Activated T-helper 9 cell treated with anti-CD3 and anti-CD28 coated beads, Interleukin-2, amount 50 U/mL, for 16 hours (primary cell): ENCODE results near the gene HRH2.
"Not testable (repeated sequence)": the region's sequence is repeated elsewhere in the genome, so short reads cannot be mapped to it uniquely, and the experiment has no call there.

Source experiments
- DNase-seq: peaks from one replicate; pipeline ENCODE4 v3.0.0-alpha.2; 2020; ENCODE audit warnings: low read depth

The HRH2 gene

DNA sequence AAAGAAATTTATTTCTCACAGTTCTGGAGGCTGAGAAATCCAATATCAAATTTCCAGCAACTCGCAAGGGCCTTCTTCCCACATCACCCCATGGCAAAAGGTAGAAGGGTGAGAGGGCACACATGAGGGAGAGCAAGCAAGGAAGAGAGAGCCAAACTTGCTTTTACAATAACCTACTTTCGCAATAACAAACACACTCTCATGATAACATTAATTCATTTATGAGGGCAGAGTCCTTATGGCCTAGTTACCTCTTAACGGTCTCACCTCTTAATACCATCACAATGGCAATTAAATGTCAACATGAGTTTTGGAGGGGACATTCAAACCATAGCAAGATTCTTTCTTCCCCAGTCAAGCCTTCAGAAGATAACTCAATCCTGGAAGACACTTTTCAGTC lies 11.6 kb upstream of the HRH2 start:
- DNase-seq: no peak

GRCh38 chr5:175649967-175650366 lies 7.9 kb upstream of the HRH2 start:
- DNase-seq: no peak

- DNase-seq: not testable (repeated sequence)
Measured at GRCh38 chr5:175650430-175651205, 7.3 kb upstream of the HRH2 start.

DNA sequence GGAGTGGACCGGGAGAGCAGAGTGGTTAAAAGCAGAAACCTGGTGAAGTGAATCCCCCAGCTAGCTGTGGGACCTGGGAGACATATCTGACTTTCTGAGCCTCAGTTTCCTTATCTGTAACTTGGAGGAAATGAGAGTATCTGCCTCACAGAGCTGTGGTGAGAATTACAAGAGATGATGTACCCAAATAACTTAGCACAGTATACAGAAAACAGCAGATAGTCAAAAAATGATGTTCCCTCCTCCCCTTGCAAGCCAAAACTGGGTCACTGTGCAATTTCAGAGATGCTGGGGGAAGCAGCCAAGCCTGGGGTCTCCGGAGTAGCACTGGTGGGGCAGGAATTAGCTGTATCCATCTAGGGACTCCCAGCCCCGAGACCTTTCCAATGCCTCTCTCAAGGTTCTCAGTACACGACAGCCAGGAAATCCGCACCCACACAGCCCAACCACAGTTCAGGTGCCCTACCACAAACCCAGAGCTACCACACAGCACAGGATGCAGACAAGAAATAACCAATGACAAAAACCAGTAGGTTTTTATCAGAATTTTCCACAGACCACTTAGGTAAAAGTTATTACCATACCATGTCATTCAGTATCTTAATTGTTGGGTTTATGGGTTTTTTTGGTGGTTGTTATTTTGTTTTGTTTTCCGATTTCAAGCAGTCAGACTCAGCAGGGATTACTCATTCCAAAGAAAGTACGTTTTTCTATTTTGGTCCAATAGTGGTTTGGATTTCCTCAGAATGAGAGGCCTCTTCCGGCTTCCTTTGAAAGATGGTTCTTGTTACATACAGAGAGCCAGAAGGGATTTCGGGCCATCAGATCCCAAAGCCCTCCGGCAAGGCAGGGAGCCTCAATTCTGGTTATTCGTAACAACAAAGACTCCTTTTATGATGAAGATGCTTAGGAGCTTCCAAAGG lies 4.9 kb upstream of the HRH2 start:
- DNase-seq: peak; percentile 65

DNA sequence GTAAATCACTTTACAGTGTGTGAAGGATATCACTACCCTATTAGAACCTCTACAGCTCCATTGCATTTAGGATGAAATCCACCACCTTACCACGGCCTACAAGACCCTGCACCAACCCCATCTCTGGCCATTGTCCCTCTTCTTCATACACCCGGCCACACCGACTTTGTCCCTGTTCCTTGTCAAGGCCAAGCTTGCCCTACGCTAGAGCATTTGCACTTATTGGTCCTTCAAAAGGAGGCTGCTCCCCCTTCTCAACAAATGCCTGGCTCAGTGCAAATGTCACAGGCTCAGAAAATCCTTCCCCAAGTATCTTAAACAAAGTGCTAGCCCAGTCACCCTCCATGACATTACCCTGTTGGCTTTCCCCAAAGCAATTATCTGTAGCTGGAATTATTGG lies 4.1 kb upstream of the HRH2 start:
- DNase-seq: no peak

DNA sequence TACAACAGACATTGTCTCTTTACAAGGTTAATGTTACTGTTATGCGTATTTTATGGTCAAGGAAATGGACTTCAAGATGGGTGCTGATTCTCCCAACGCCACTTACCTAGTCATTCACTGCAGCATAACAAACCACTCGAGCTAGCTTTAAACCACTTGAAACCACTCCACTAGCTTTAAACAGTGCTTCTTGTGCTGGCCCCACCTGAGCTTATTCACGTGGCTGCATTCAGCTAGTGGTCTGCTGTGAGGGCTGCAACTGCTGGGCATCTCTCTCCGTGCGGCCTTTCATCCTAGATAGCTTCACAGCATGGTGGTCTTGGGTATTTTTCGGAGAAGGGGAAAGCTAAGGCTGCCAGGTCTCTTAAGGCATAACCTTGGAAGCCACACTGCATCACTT lies 3.5 kb upstream of the HRH2 start:
- no peak for DNase-seq

- DNase-seq: no peak
Measured at GRCh38 chr5:175654807-175655206, 3.1 kb upstream of the HRH2 start.

GRCh38 chr5:175655411-175655810 lies 2.5 kb upstream of the HRH2 start:
- no peak for DNase-seq

GRCh38 chr5:175656966-175657365 lies 905 bp upstream of the HRH2 start:
- no peak for DNase-seq

DNA sequence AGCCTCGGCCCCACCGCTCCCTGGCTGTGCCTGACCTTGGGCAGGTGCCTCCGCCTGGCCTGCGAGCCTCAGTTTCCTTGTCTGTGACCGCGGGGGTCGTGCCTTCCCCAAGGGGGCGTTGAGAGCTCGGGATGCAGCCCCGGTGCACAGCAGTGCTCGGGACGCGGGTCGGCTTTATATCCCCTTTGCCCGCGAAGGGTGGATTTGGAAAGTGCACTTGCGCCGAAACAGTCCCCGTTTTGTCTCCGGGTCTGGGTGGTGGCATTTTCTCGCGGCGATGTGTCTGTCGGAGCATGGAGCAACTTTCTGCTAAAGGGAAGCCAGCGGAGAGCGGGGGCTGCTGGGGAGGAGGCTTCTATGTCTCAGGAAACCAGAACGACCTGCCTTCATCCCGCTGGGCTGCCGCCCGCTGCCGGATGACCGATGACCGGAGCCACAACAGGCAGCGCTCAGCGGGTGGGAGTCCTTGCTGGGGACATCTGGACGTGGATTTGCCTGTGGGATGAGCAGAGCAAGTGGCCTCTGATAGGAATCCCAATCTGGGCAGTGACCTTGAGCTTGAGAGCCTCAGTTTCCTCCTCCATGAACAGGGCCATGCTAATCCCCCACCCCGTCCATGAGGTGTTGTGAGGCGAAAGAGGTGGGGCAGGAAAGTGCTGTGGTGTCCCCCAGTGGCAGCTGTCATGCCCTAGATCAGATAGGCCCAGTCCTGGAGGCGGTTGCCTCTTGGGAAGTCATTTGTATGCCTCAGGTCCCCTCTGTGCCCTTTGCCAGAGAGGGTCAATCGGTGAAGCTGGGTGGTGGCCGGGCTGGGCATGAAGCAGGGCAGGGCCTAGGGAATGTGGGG lies 651 bp downstream of the HRH2 start:
- DNase-seq: no peak

DNA sequence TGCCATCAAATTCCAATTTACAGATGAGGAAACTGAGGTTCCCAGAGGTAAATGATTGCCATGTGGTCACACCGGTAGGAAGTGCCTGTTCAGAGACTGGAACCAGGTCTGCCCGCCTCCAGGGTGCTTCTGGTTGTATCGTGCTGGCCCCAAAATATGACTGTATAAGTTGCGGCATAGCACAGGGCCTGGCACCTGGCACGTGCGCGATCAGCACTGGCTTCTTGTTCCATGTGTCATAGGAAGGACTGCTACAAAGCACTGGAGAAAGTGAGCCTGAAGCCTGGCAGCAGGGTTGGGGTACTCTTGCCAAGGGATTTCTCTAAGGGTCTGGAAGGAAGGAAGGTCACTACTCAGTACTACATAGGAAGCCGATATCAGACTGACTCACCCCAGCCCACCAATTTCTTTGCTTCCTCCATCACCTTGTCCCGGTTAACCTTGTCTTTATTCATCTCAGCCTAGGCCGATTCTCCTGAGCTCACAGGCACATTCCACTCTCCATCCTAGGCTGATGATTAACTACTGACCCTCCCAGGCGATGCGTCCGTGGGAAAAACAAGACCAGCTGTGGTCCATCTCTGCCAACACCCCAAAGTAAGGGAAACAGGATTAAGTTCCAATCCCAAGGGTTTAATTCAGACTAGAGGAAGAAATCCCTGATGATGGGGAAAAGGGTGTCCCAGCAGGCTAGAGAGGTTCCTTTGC lies 1.8 kb downstream of the HRH2 start:
- no peak for DNase-seq

DNA sequence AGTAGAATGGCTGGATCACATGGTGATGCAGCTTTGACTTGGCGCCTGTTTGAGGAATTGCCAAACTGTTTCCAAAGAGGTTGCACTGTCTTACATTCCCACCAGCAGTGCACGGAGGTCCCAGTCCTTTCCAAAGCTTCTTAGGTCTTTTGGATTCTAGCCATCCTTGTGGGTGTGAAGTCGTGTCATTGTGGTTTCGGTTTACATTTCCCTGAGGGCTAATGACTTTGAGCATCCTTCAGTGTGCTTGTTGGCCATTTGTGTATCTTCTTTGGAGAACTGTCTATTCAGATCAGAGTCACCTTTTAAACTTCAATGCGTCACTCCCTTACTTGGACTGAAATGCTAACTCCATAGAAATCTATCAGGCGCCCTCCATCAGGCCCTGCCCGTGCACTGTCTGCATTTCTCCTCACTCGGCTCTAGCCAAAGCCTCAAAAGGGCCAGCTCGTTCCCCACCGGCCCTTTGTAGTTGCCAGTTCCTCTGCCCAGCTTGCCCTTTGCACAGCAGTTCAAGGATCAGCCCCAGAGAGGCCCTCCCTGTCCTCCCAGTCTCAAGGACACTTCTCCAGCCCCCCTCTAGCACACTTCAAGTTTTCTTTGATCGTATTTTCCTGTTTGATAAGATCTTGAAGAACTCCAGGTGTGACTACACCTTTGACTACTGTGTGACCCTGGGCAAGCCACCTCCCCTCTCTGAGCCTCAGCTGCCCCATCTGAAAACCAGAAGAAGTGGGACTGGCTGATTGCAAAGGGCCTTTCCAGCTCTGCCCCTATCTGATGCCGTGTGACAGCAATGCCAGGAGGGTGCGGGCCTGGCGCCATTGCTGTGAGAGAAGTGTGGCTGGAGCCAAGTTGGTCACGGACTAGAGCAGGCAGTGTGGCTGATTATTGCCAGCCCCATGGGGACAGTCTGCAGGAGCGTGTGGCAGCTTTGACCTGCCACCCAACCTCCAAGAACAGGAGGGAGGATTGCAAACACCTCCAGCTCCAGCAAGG lies 5.6 kb downstream of the HRH2 start:
- DNase-seq: no peak

GRCh38 chr5:175664723-175665122 lies 6.9 kb downstream of the HRH2 start:
- no peak for DNase-seq

DNA sequence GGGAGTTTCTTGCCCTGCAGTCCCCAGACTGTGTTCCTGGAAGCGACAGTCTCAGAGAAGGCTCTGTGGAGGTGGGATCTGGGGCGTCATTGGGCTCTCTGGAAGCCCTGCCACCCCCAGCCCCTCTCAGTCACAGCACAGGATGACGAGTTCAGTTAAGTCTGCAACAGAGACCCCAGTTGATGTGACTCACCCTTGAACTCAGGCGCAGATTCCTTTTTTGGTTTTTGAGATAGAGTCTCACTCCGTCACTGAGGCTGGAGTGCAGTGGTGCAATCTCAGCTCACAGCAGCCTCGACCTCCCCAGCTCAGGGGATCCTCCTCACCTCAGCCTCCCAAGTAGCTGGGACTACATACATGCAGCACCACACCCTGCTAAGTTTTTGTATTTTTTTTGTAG lies 8.3 kb downstream of the HRH2 start:
- DNase-seq: no peak

DNA sequence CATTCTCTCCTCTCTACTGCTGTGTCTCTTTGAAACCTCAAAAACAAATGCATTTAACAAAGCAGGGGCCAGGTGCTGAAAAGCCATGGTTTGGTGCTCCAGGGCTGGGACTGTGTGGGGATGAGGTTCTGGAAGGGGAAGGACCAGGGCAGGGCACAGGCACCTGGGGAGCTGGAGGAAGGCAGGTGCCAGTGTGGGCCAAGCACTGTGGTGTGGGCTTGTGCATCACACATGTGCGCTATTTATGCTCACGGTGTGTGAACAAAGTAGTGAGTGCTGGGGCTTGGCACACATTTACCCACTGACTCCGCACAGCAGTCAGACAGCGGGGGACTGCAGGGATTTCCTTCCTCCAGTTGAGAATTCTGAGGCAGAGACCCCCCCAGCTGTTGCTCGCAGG lies 10.1 kb downstream of the HRH2 start:
- DNase-seq: no peak

DNA sequence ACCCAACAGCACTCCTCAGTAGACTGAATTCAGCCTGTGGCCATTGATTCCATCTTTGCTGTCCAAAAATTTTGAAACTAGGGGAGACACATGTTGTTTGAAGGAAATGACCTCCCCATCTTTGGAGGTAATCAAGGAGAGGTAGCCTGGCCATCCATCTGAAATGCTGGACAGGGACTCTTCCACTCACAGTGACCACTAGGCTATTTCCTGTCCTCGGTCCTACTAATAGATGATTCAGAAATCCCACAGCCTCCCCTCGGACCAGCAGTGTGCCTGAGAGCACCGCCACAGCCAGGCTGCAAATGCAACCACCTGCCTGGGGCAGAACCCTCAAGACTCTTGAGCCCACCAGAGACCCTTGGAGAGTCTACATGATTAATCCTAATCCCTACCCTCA lies 12.5 kb downstream of the HRH2 start:
- no peak for DNase-seq

GRCh38 chr5:175671013-175671412 lies 13.1 kb downstream of the HRH2 start:
- DNase-seq: no peak

GRCh38 chr5:175672976-175673648 lies 15.2 kb downstream of the HRH2 start:
- DNase-seq: no peak

- no peak for DNase-seq
Measured at GRCh38 chr5:175674731-175675346, 17.0 kb downstream of the HRH2 start.
